ENCODE results near the gene EDN1.

The EDN1 gene

GRCh38 chr6:12269110-12269509 lies 21.1 kb upstream of the EDN1 start:
- TF ChIP-seq SPI1 (IDR thresholded peaks at IDR 0.05; ENCODE audit: borderline replicate concordance, low read depth) (peak; percentile 97), GABPA (IDR thresholded peaks at IDR 0.05; ENCODE audit: low read depth) (no peak)
- H3K27ac ChIP-seq (replicated peaks) = no peak overlapping the region
- no peak for DNase-seq (ENCODE audit: low read depth in 1 of 2, low spot score in 1 of 2)
- H3K27me3 ChIP-seq (ENCODE audit: insufficient read depth, poor library complexity, severe bottlenecking) = no peaks in the 10 kb centered on the region
- H3K4me3 ChIP-seq (replicated peaks; ENCODE audit: insufficient read depth, low read length) = no peak overlapping the region

- H3K27me3 ChIP-seq (ENCODE audit: insufficient read depth, poor library complexity, severe bottlenecking) = no peaks in the 10 kb centered on the region
- H3K27ac ChIP-seq (replicated peaks) = no peak overlapping the region
- H3K4me3 ChIP-seq (replicated peaks; ENCODE audit: insufficient read depth, low read length) = no peak overlapping the region
- no peak for TF ChIP-seq SPI1 (IDR thresholded peaks at IDR 0.05; ENCODE audit: borderline replicate concordance, low read depth)
- TF ChIP-seq POLR2AphosphoS5 (IDR thresholded peaks at IDR 0.05; ENCODE audit: low read depth) = no peak
- TF ChIP-seq CTCF (IDR thresholded peaks at IDR 0.05; ENCODE audit: insufficient read depth, low read length) = no peak
- no peak for TF ChIP-seq REST (IDR thresholded peaks at IDR 0.05; ENCODE audit: insufficient replicate concordance, low read depth)
- no peak for TF ChIP-seq GABPA (IDR thresholded peaks at IDR 0.05; ENCODE audit: low read depth)
- DNase-seq (ENCODE audit: low read depth in 1 of 2, low spot score in 1 of 2) = no peak
Measured at GRCh38 chr6:12270551-12271230, 19.5 kb upstream of the EDN1 start.

- no peak for DNase-seq (ENCODE audit: low read depth in 1 of 2, low spot score in 1 of 2)
- H3K4me3 ChIP-seq (replicated peaks; ENCODE audit: insufficient read depth, low read length) = no peak overlapping the region
Measured at GRCh38 chr6:12271594-12271993, 18.6 kb upstream of the EDN1 start.

More at GRCh38 chr6:12271594-12271993, 18.6 kb upstream of the EDN1 start:
- no peaks in the 10 kb centered on the region for H3K27me3 ChIP-seq (ENCODE audit: insufficient read depth, poor library complexity, severe bottlenecking)
- H3K27ac ChIP-seq (replicated peaks) = no peak overlapping the region
- TF ChIP-seq SPI1 (IDR thresholded peaks at IDR 0.05; ENCODE audit: borderline replicate concordance, low read depth) = no peak
- TF ChIP-seq REST (IDR thresholded peaks at IDR 0.05; ENCODE audit: insufficient replicate concordance, low read depth) = no peak
- no peak for TF ChIP-seq GABPA (IDR thresholded peaks at IDR 0.05; ENCODE audit: low read depth)
- TF ChIP-seq POLR2AphosphoS5 (IDR thresholded peaks at IDR 0.05; ENCODE audit: low read depth) = no peak
- TF ChIP-seq CTCF (IDR thresholded peaks at IDR 0.05; ENCODE audit: insufficient read depth, low read length) = no peak

Measured in HL-60 (cell line).